Neural cell (in vitro differentiated cells): ENCODE results near the gene MN1. TPM values are rescaled to one million over a fixed set of nuclear protein-coding genes. Genes with fewer than 3 reads are reported as not detected.

Source experiments
- H2AFZ ChIP-seq: fragments of 200-600, 300-800 bp; sonication (generic), shearing (Covaris generic); 2 replicates; pipeline ENCODE4 v1.6.0; 2014; ENCODE audit warnings: low read depth, mild to moderate bottlenecking, antibody characterized with exemption, low read length, moderate library complexity
- H3F3A ChIP-seq: fragments of 200-600 bp; shearing (Covaris generic); 2 replicates; pipeline ENCODE4 v1.6.1; 2016; ENCODE audit warnings: mild to moderate bottlenecking, moderate library complexity, mixed read lengths, antibody characterized with exemption, low read length; ENCODE audit not compliant: insufficient read depth, poor library complexity, severe bottlenecking
- H3K27ac ChIP-seq: fragments of 200-600, 300-800 bp; sonication (generic), shearing (Covaris generic); 2 replicates; pipeline ENCODE4 v1.5.1; 2014; ENCODE audit warnings: mild to moderate bottlenecking, low read length, moderate library complexity
- H3K27me3 ChIP-seq: fragments of 300-800, 200-600 bp; sonication (generic), shearing (Covaris generic); 2 replicates; pipeline ENCODE4 v1.6.0; 2014; ENCODE audit warnings: mild to moderate bottlenecking, low read depth, low read length, moderate library complexity; ENCODE audit not compliant: insufficient read depth
- H3K36me3 ChIP-seq: fragments of 300-800, 200-600 bp; sonication (generic), shearing (Covaris generic); 2 replicates; pipeline ENCODE4 v1.5.1; 2014; ENCODE audit warnings: mild to moderate bottlenecking, antibody characterized with exemption, low read length, moderate library complexity; ENCODE audit not compliant: insufficient read depth
- H3K4me2 ChIP-seq: fragments of 300-800, 200-600 bp; sonication (generic), shearing (Covaris generic); 2 replicates; pipeline ENCODE4 v1.6.0; 2014; ENCODE audit warnings: mild to moderate bottlenecking, low read length
- H3K4me3 ChIP-seq: fragments of 300-800, 200-600 bp; sonication (generic), shearing (Covaris generic); 2 replicates; pipeline ENCODE4 v1.5.1; 2014; ENCODE audit warnings: mild to moderate bottlenecking, low read length, moderate library complexity
- H3K79me2 ChIP-seq: fragments of 200-600 bp; shearing (Covaris generic); replicated peaks from 2 replicates; pipeline ENCODE4 v1.6.0; 2014; ENCODE audit warnings: mild to moderate bottlenecking, low read length, moderate library complexity; ENCODE audit not compliant: insufficient read depth
- H3K9ac ChIP-seq: fragments of 300-800, 200-600 bp; sonication (generic), shearing (Covaris generic); 2 replicates; pipeline ENCODE4 v1.6.1; 2016; ENCODE audit warnings: mild to moderate bottlenecking, low read length, mixed read lengths
- H3K9me2 ChIP-seq: fragments of 200-600 bp; shearing (Covaris generic); 2 replicates; pipeline ENCODE4 v1.6.1; 2016; ENCODE audit warnings: mild to moderate bottlenecking, low read length, mixed read lengths; ENCODE audit not compliant: insufficient read depth
- H3K9me3 ChIP-seq: fragments of 200-600, 300-800 bp; sonication (generic), shearing (Covaris generic); 2 replicates; pipeline ENCODE4 v1.6.1; 2016; ENCODE audit warnings: mild to moderate bottlenecking, mixed run types, low read length, moderate library complexity, mixed read lengths
- H4K20me1 ChIP-seq: fragments of 200-600 bp; shearing (Covaris generic); 2 replicates; pipeline ENCODE4 v1.6.1; 2016; ENCODE audit warnings: mild to moderate bottlenecking, mixed run types; ENCODE audit not compliant: insufficient read depth
- CTCF ChIP-seq: fragments of 450-650 bp; IDR thresholded peaks from 2 replicates; pipeline ENCODE4 v1.5.1; 2014; ENCODE audit warnings: antibody characterized with exemption, mild to moderate bottlenecking, moderate library complexity; ENCODE audit not compliant: poor library complexity, severe bottlenecking
- POLR2AphosphoS5 ChIP-seq: IDR thresholded peaks from 2 replicates; pipeline ENCODE4 v1.6.1; 2012
- RAD21 ChIP-seq: fragments of 450-650 bp; conservative IDR thresholded peaks from 2 replicates; pipeline ENCODE4 v1.6.1; 2014; ENCODE audit warnings: antibody characterized with exemption, mild to moderate bottlenecking, moderate library complexity
- REST ChIP-seq: IDR thresholded peaks from 2 replicates; pipeline ENCODE4 v1.6.1; 2012; ENCODE audit warnings: borderline replicate concordance
- SMC3 ChIP-seq: fragments of 450-650 bp; conservative IDR thresholded peaks from 2 replicates; pipeline ENCODE4 v1.6.1; 2014; ENCODE audit warnings: antibody characterized with exemption, mild to moderate bottlenecking, moderate library complexity; ENCODE audit not compliant: poor library complexity
- polyA plus RNA-seq: library from polyadenylated mRNA; depleted of rRNA; stranded (reverse); fragments of >200 nt; gene quantifications from 2 replicates; pipeline ENCODE4 v1.2.3, GENCODE V29; 2014

The MN1 gene
- polyA plus RNA-seq, 1 donor from 2014 or later, result 7.3 TPM

- TF ChIP-seq POLR2AphosphoS5 (no peak), SMC3 (no peak)
These were observed 12.9 kb downstream of the MN1 start (continued) for GRCh38 chr22:27788500-27789288.

- H2AFZ ChIP-seq, result no peak overlapping the region
- no peak overlapping the region for H3K4me2 ChIP-seq
- no peak overlapping the region for H3K27ac ChIP-seq
- H3K4me3 ChIP-seq, result no peak overlapping the region
- peaks cover 3% of the 10 kb centered on the region for H3F3A ChIP-seq
- no peaks in the 10 kb centered on the region for H3K9me2 ChIP-seq
- no peaks in the 10 kb centered on the region for H3K36me3 ChIP-seq
- no peak for TF ChIP-seq RAD21
- TF ChIP-seq CTCF, result no peak
- no peak overlapping the region for H3K9ac ChIP-seq
- H3K9me3 ChIP-seq, result no peaks in the 10 kb centered on the region
- H4K20me1 ChIP-seq, result peaks cover 10% of the 10 kb centered on the region
- H3K27me3 ChIP-seq, result no peaks in the 10 kb centered on the region
- H3K79me2 ChIP-seq, result peaks cover 100% of the 10 kb centered on the region
These were observed 14.6 kb downstream of the MN1 start for GRCh38 chr22:27786965-27787364.

GRCh38 chr22:27786291-27786932 lies 15.1 kb downstream of the MN1 start:
- Histone ChIP-seq H3K4me3 (no peak overlapping the region), H4K20me1 (peaks cover 10% of the 10 kb centered on the region), H3K9ac (no peak overlapping the region), H3K79me2 (peaks cover 100% of the 10 kb centered on the region), H2AFZ (no peak overlapping the region), H3K9me2 (no peaks in the 10 kb centered on the region), H3K36me3 (no peaks in the 10 kb centered on the region), H3K9me3 (no peaks in the 10 kb centered on the region), H3F3A (no peaks in the 10 kb centered on the region), H3K4me2 (no peak overlapping the region), H3K27me3 (no peaks in the 10 kb centered on the region), H3K27ac (no peak overlapping the region)
- TF ChIP-seq RAD21, result no peak
- TF ChIP-seq CTCF, result no peak
- TF ChIP-seq POLR2AphosphoS5, result no peak
- no peak for TF ChIP-seq REST
